C4-2B (cell line): ENCODE data around the gene PLPP2.

ENCODE experiments used
- CTCF ChIP-seq: fragments of 450-650 bp; conservative IDR thresholded peaks from 2 replicates; pipeline ENCODE4 v1.5.1; 2017; ENCODE audit warnings: mild to moderate bottlenecking
- ZFX ChIP-seq: fragments of 450-650 bp; IDR thresholded peaks from 2 replicates; pipeline ENCODE4 v1.6.1; 2017

GRCh38 chr19:275958-276646 lies 15.1 kb downstream of the PLPP2 start:
- TF ChIP-seq CTCF, result no peak
- no peak for TF ChIP-seq ZFX
